HEK293T (cell line): ENCODE measurements around the gene ENG.

Experiments
- HDGF ChIP-seq: fragments of 450-650 bp; IDR thresholded peaks from 2 replicates; pipeline ENCODE4 v1.6.1; 2017; ENCODE audit warnings: antibody characterized with exemption, borderline replicate concordance
- SP1 ChIP-seq: fragments of 450-650 bp; IDR thresholded peaks from 2 replicates; pipeline ENCODE4 v1.6.1; 2017
- TARDBP ChIP-seq: fragments of 450-650 bp; IDR thresholded peaks from 2 replicates; pipeline ENCODE4 v1.6.1; 2016

GRCh38 chr9:127809002-127809539 lies 45.4 kb downstream of the ENG start:
- TF ChIP-seq HDGF, result no peak
- no peak for TF ChIP-seq SP1
- TF ChIP-seq TARDBP, result no peak
